SK-N-SH (cell line): Measurements from ENCODE around the gene ANK3.

Experiments used
- CHD2 ChIP-seq: fragments of 150-350 bp; IDR thresholded peaks from 2 replicates; pipeline ENCODE4 v1.6.1; 2018; ENCODE audit warnings: low read length; ENCODE audit not compliant: partially characterized antibody
- CTCF ChIP-seq: fragments of 200-600 bp; sonication (generic); IDR thresholded peaks from 2 replicates; pipeline ENCODE4 v1.6.1; 2017; ENCODE audit warnings: antibody characterized with exemption, mild to moderate bottlenecking, moderate library complexity
- ELF1 ChIP-seq: IDR thresholded peaks from 2 replicates; pipeline ENCODE4 v1.4.0; 2012
- FOXJ3 ChIP-seq: sonication (generic); formaldehyde crosslinking; IDR thresholded peaks from 2 replicates; pipeline ENCODE4 v1.5.1; 2020; ENCODE audit warnings: mild to moderate bottlenecking, missing genetic modification reagents
- GABPA ChIP-seq: IDR thresholded peaks from 2 replicates; pipeline ENCODE4 v1.4.0; 2012; ENCODE audit warnings: low read depth, mild to moderate bottlenecking
- MAX ChIP-seq: IDR thresholded peaks from 2 replicates; pipeline ENCODE4 v1.4.0; 2012; ENCODE audit warnings: low read depth
- MEF2A ChIP-seq: IDR thresholded peaks from 2 replicates; pipeline ENCODE4 v1.4.0; 2012; ENCODE audit warnings: low read depth, borderline replicate concordance
- NFIC ChIP-seq: IDR thresholded peaks from 2 replicates; pipeline ENCODE4 v1.4.0; 2012; ENCODE audit warnings: borderline replicate concordance
- NRF1 ChIP-seq: IDR thresholded peaks from 2 replicates; pipeline ENCODE4 v1.6.1; 2012; ENCODE audit warnings: low read depth, mild to moderate bottlenecking, low read length
- POLR2AphosphoS5 ChIP-seq: IDR thresholded peaks from 2 replicates; pipeline ENCODE4 v1.6.1; 2012; ENCODE audit warnings: low read depth, low read length
- REST ChIP-seq: IDR thresholded peaks from 2 replicates; pipeline ENCODE4 v1.6.1; 2012; ENCODE audit warnings: mild to moderate bottlenecking, low read depth, low read length, moderate library complexity
- SIN3A ChIP-seq: IDR thresholded peaks from 2 replicates; pipeline ENCODE4 v1.6.1; 2012; ENCODE audit warnings: low read depth, mild to moderate bottlenecking, low read length, moderate library complexity, borderline replicate concordance
- SMC3 ChIP-seq: IDR thresholded peaks from 2 replicates; pipeline ENCODE4 v1.6.1; 2012; ENCODE audit warnings: low read depth, low read length, improper control_type of control experiment
- TAF1 ChIP-seq: IDR thresholded peaks from 2 replicates; pipeline ENCODE4 v1.6.1; 2012; ENCODE audit warnings: low read depth, mild to moderate bottlenecking, low read length, moderate library complexity, borderline replicate concordance

GRCh38 chr10:60359066-60359465 is 30.6 kb downstream of the ANK3 start:
- no peak for TF ChIP-seq POLR2AphosphoS5
- TF ChIP-seq CTCF: no peak
- no peak for TF ChIP-seq REST
- TF ChIP-seq NRF1: no peak
- no peak for TF ChIP-seq ELF1
- TF ChIP-seq CHD2: no peak
- no peak for TF ChIP-seq MEF2A
- no peak for TF ChIP-seq TAF1
- TF ChIP-seq NFIC: no peak
- no peak for TF ChIP-seq MAX
- TF ChIP-seq FOXJ3 (CRISPR knock-in tag): no peak
- no peak for TF ChIP-seq GABPA
- TF ChIP-seq SMC3: no peak
- no peak for TF ChIP-seq SIN3A
